Measurements from ENCODE around the gene THSD8. TPM values are rescaled to one million over a fixed set of nuclear protein-coding genes. Genes with fewer than 3 reads are reported as not detected.

The THSD8 gene
- total RNA-seq (1 to 10 TPM in 1 of 2 donors, under 1 TPM in 1; 0.85 to 3.0 TPM), total RNA-seq (0 to 0.15 reads per million in 2 donors)

DNA sequence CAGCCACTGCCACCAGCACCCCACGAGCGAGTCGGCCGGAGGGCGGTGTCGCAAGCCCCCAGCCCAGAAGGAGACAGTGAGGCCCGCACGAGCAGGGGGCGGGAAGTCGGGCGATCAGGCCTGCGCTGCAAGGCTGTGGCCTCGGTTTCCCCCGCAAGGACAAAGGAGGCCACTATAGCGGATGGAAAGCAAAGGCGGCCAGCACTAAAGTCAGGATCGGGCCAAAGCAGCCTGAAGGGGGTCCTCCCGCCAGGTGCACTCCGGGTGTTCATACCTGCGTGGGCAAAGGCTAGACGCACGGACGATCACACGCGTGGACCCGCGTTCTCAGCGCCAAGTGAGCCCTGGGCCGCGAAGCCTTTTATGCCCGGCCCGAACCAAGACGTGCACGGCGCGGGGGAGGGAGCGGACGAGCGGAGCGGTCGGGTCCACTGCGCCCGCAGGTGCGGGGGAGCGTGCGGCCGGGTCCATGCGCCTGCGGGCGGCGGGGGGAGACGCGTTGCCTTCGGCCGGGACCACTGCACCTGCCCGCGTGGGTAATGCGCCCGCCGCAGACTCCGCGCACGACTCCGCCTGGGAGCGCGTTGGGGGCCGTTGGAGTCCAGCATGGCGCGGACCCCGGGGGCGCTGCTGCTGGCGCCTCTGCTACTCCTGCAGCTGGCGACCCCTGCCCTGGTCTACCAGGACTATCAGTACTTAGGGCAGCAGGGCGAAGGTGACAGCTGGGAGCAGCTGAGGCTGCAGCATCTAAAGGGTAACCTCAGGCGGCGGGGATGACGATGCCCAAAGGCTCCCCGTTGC lies at the start of gene THSD8, which contains the start of gene PRDX2:
Gene THSD8, plus strand, starts transcription at position 604 of the 801 bp plus-strand sequence. Its CDS starts 3 bp downstream, at position 607.
Gene PRDX2, minus strand, starts transcription at position 335 of the 801 bp plus-strand sequence. CDS start 539 bp downstream, outside the sequence.
- no peaks in the 10 kb centered on the region for H3K9me3 ChIP-seq (ENCODE audit: control insufficient read depth, low read length, poor library complexity, severe bottlenecking)
- H3K36me3 Mint-ChIP-seq (ENCODE audit: low read depth) = peaks cover 2% of the 10 kb centered on the region
- H3K27ac Mint-ChIP-seq = peak within 1 kb of the TSS; percentile 74
- peak; percentile 73 for ATAC-seq
- no peaks in the 10 kb centered on the region for H3K27me3 Mint-ChIP-seq
- peaks cover 22% of the 10 kb centered on the region for H3K4me1 Mint-ChIP-seq
- peak; percentile 51 to 69 (median 55) for DNase-seq
- peak within 1 kb of the TSS; percentile 90 for H3K4me3 Mint-ChIP-seq

DNA sequence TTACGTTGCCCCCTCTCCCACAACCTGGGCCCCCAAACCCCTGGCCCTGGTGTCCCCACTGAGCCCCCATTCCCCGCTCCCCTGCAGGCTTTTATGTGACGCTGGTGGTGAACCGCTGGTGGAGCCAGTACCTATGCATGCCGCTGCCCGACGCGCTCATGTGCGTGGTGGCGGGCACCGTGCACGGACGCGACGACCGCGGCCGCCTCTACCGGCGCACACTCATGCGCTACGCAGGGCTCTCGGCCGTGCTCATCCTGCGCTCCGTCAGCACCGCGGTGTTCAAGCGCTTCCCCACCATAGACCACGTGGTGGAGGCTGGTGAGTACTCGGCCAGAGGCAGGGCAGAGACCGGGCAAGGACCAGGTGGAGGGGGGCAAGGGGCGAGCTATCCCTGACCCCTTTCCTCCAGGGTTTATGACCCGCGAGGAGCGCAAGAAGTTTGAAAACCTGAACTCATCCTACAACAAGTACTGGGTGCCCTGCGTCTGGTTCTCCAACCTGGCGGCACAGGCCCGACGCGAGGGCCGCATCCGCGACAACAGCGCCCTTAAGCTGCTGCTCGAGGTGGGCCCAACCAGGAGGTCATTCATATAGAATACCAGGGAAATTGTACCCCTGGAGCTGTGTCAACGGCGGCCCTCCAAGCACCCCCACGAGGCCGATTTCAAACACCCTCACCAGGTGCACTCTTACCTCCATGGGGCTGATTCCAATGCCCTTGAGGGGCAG lies 47.2 kb upstream of the THSD8 start:
- no peak for DNase-seq
- ATAC-seq = no peak
- no peaks in the 10 kb centered on the region for H3K36me3 Mint-ChIP-seq (ENCODE audit: low read depth)
- H3K9me3 ChIP-seq (ENCODE audit: control insufficient read depth, low read length, poor library complexity, severe bottlenecking) = no peaks in the 10 kb centered on the region
- H3K27ac Mint-ChIP-seq = no peak overlapping the region
- peaks cover 36% of the 10 kb centered on the region for H3K27me3 Mint-ChIP-seq
- no peak overlapping the region for H3K4me3 Mint-ChIP-seq
- peaks cover 8% of the 10 kb centered on the region for H3K4me1 Mint-ChIP-seq

DNA sequence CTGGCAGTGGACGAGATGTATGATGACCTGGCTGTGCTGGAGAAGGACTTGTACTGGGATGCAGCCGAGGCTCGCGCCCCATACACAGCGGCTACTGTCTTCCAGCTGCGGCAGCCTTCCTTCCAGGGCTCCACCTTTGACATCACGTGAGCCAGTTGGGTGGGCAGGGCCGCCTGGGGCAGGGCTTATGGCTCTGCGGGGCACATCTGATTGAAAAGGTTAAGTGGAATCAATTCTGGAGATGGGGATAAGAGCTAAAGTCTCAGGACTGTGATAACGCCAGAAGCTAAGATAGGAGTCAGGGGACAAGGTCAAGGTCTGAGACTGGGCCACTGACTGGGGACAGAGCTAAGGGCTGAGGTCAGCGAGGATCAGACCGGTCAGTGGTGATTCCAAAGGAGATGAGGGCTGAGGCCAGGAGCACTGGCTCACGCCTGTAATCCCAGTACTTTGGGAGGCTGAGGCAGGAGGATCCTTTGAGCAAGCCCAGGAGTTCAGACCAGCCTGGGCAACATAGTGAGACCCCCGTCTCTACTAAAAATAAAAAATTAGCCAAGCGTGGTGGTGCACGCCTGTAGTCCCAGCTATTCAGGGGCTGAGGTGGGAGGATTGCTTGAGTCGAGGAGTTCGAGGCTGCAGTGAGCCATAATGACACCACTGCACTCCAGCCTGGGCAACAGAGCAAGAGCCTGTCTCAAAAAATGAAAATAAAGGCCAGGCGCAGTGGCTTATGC lies 45.6 kb upstream of the THSD8 start:
- no peak overlapping the region for H3K27ac Mint-ChIP-seq
- no peak for DNase-seq
- peaks cover 25% of the 10 kb centered on the region for H3K27me3 Mint-ChIP-seq
- H3K36me3 Mint-ChIP-seq (ENCODE audit: low read depth) = no peaks in the 10 kb centered on the region
- no peak for ATAC-seq
- peaks cover 6% of the 10 kb centered on the region for H3K4me1 Mint-ChIP-seq
- H3K4me3 Mint-ChIP-seq = no peak overlapping the region
- no peaks in the 10 kb centered on the region for H3K9me3 ChIP-seq (ENCODE audit: control insufficient read depth, low read length, poor library complexity, severe bottlenecking)

DNA sequence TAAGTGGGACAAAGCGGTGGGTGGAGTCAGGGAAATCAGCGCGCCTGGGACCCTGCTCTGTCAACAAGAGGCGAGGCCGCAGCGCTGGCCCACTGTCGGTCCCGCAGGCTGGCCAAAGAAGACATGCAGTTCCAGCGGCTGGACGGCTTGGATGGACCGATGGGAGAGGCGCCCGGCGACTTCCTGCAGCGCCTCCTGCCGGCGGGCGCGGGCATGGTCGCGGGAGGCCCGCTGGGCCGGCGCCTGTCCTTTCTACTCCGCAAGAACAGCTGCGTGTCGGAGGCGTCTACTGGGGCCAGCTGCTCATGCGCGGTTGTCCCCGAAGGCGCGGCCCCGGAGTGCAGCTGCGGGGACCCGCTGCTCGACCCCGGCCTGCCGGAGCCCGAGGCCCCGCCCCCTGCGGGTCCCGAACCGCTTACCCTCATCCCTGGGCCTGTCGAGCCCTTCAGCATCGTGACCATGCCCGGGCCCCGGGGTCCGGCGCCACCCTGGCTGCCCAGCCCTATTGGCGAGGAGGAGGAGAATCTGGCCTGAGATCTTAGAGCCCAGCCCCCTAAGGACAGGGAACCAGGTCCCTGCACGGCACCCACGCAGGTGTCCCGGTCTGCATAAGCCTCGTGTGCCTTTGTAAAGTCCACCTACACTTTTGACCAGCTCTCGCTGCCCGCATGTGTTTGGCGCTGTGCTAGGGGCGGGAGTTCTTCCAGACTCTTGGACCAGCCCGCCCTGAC lies 44.2 kb upstream of the THSD8 start:
- H3K4me3 Mint-ChIP-seq = no peak overlapping the region

GRCh38 chr19:12759686-12760085 lies 42.2 kb upstream of the THSD8 start:
- ATAC-seq (no peak), DNase-seq (no peak)
- Mint-ChIP-seq H3K36me3 (ENCODE audit: low read depth) (no peaks in the 10 kb centered on the region), H3K27ac (no peak overlapping the region), H3K27me3 (peaks cover 12% of the 10 kb centered on the region), H3K4me3 (no peak overlapping the region), H3K4me1 (peaks cover 4% of the 10 kb centered on the region)
- H3K9me3 ChIP-seq (ENCODE audit: control insufficient read depth, low read length, poor library complexity, severe bottlenecking) = no peaks in the 10 kb centered on the region

More for the DNA sequence above, 44.2 kb upstream of the THSD8 start:
- peak; percentile 82 for ATAC-seq
- H3K9me3 ChIP-seq (ENCODE audit: control insufficient read depth, low read length, poor library complexity, severe bottlenecking) = no peaks in the 10 kb centered on the region
- Mint-ChIP-seq H3K27me3 (peaks cover 25% of the 10 kb centered on the region), H3K27ac (no peak overlapping the region), H3K4me1 (peaks cover 6% of the 10 kb centered on the region), H3K36me3 (ENCODE audit: low read depth) (no peaks in the 10 kb centered on the region)
- peak; percentile 55 to 61 (median 59) for DNase-seq

DNA sequence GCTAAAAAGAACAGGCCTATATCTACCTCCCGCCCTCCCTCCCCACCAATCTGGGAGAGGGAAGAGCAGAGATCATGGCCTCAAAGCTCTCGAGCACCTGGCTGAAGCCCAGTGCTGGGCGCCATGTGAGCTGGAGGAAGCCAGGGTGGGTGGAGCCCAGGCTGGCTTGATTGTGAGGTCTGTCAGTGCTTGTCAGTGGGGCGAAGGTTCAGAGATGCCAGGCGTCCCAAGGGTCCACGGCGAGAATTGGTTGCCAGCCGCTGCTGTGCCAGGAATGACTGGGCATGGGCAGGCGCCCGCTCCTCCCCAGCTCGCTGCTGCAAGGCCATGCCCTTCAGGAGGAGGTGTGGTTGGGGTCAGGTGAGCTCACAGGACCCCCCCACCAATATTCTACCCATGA lies 38.8 kb upstream of the THSD8 start:
- ATAC-seq (no peak), DNase-seq (no peak)
- Mint-ChIP-seq H3K4me3 (no peak overlapping the region), H3K36me3 (ENCODE audit: low read depth) (no peaks in the 10 kb centered on the region), H3K27ac (no peak overlapping the region), H3K4me1 (peaks cover 9% of the 10 kb centered on the region), H3K27me3 (no peaks in the 10 kb centered on the region)
- no peaks in the 10 kb centered on the region for H3K9me3 ChIP-seq (ENCODE audit: control insufficient read depth, low read length, poor library complexity, severe bottlenecking)

GRCh38 chr19:12764698-12765097 lies 37.2 kb upstream of the THSD8 start:
- no peak overlapping the region for H3K4me3 Mint-ChIP-seq
- H3K27me3 Mint-ChIP-seq = no peaks in the 10 kb centered on the region
- DNase-seq (no peak), ATAC-seq (no peak)
- no peaks in the 10 kb centered on the region for H3K36me3 Mint-ChIP-seq (ENCODE audit: low read depth)
- no peak overlapping the region for H3K27ac Mint-ChIP-seq
- peaks cover 9% of the 10 kb centered on the region for H3K4me1 Mint-ChIP-seq
- H3K9me3 ChIP-seq (ENCODE audit: control insufficient read depth, low read length, poor library complexity, severe bottlenecking) = no peaks in the 10 kb centered on the region

DNA sequence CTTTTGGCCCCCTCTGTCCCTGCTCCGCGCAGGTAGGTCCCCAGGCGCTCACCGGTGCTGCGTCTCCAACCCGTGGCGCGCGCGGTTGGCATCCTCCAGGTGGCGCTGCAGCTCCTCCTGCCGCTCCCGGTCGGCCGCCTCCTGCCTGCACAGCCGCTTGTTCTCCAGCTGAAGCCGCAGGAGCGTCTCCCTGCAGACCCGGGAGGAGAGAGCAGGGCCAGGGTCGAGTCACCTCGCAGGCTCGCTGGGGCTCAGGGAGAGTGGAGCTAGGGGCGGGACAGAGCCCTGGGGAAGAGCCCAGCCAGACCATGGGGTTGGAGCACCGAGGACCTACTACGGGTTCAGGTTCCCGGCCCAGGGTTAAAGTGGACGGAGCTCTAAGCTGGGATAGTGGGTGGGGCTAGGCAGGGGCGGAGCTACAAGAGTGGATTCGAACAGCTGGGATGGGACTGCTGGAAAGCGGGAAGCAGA lies 35.8 kb upstream of the THSD8 start:
- H3K27ac Mint-ChIP-seq = peak overlapping the region; percentile 21
- peaks cover 7% of the 10 kb centered on the region for H3K4me1 Mint-ChIP-seq
- no peaks in the 10 kb centered on the region for H3K9me3 ChIP-seq (ENCODE audit: control insufficient read depth, low read length, poor library complexity, severe bottlenecking)
- peak overlapping the region; percentile 36 for H3K4me3 Mint-ChIP-seq
- ATAC-seq (peak; percentile 79), DNase-seq (peak; percentile 61 to 85 (median 79))
- H3K27me3 Mint-ChIP-seq = no peaks in the 10 kb centered on the region
- H3K36me3 Mint-ChIP-seq (ENCODE audit: low read depth) = no peaks in the 10 kb centered on the region

DNA sequence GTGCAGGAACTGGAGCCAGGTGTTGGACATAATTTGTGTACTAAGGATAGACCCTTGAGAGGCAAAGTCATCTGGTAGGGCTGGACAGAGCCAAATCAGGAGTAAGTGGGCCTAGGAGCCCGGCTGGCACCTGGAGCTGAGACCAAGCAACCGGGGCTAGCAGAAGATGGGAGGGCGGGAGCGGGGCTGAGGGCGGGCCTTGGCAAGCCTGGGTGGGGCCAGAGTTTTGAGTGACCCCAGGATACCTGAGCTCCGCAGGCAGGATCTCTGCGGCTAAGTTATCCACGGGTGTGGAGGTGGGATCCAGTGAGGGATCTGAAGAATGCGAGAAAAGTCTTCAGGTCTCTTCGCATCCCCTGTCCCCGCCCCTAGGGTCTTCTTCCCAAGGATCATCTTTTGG lies 34.7 kb upstream of the THSD8 start:
- no peak overlapping the region for H3K27ac Mint-ChIP-seq
- ATAC-seq (no peak), DNase-seq (no peak)
- no peaks in the 10 kb centered on the region for H3K36me3 Mint-ChIP-seq (ENCODE audit: low read depth)
- no peaks in the 10 kb centered on the region for H3K9me3 ChIP-seq (ENCODE audit: control insufficient read depth, low read length, poor library complexity, severe bottlenecking)
- H3K27me3 Mint-ChIP-seq = no peaks in the 10 kb centered on the region
- peaks cover 7% of the 10 kb centered on the region for H3K4me1 Mint-ChIP-seq
- no peak overlapping the region for H3K4me3 Mint-ChIP-seq

- Mint-ChIP-seq H3K36me3 (ENCODE audit: low read depth) (no peaks in the 10 kb centered on the region), H3K27ac (no peak overlapping the region), H3K4me3 (no peak overlapping the region)
These were observed 34.2 kb upstream of the THSD8 start for GRCh38 chr19:12767666-12768065.

GRCh38 chr19:12769689-12770088 lies 32.2 kb upstream of the THSD8 start:
- peaks cover 2% of the 10 kb centered on the region for H3K36me3 Mint-ChIP-seq (ENCODE audit: low read depth)
- H3K27ac Mint-ChIP-seq = peak overlapping the region; percentile 16
- peak overlapping the region; percentile 72 for H3K4me3 Mint-ChIP-seq
- no peaks in the 10 kb centered on the region for H3K27me3 Mint-ChIP-seq
- ATAC-seq (peak; percentile 91), DNase-seq (peak; percentile 44 to 70 (median 67))
- H3K4me1 Mint-ChIP-seq = peaks cover 15% of the 10 kb centered on the region
- no peaks in the 10 kb centered on the region for H3K9me3 ChIP-seq (ENCODE audit: control insufficient read depth, low read length, poor library complexity, severe bottlenecking)

More at GRCh38 chr19:12767666-12768065, 34.2 kb upstream of the THSD8 start:
- no peak for DNase-seq
- Mint-ChIP-seq H3K27me3 (no peaks in the 10 kb centered on the region), H3K4me1 (peaks cover 7% of the 10 kb centered on the region)
- ATAC-seq = no peak
- H3K9me3 ChIP-seq (ENCODE audit: control insufficient read depth, low read length, poor library complexity, severe bottlenecking) = no peaks in the 10 kb centered on the region

- Mint-ChIP-seq H3K4me1 (peaks cover 15% of the 10 kb centered on the region), H3K27ac (no peak overlapping the region), H3K4me3 (no peak overlapping the region), H3K36me3 (ENCODE audit: low read depth) (peaks cover 2% of the 10 kb centered on the region), H3K27me3 (no peaks in the 10 kb centered on the region)
- ATAC-seq (no peak), DNase-seq (no peak)
- no peaks in the 10 kb centered on the region for H3K9me3 ChIP-seq (ENCODE audit: control insufficient read depth, low read length, poor library complexity, severe bottlenecking)
These were observed 30.9 kb upstream of the THSD8 start for GRCh38 chr19:12770922-12771321.

All from T-helper 17 cell (primary cell).